Vagina (tissue), 2 donors: ENCODE measurements around the gene SPOP.

Experiments used
- CTCF ChIP-seq, 3 experiments: fragments of 450-650 bp in 2 of 3; fragments of 200-600 bp in 1 of 3; sonication (generic) in 1 of 3; IDR thresholded peaks; one replicate each; pipeline ENCODE4 v1.5.1; 2017 to 2019; ENCODE audit warnings: antibody characterized with exemption in 3 of 3, mild to moderate bottlenecking in 2 of 3, moderate library complexity in 2 of 3
- POLR2A ChIP-seq, 2 donors: fragments of 450-650 bp; IDR thresholded peaks; one replicate each; pipeline ENCODE4 v1.6.1; 2017; ENCODE audit warnings: antibody characterized with exemption in 2 of 2, mild to moderate bottlenecking in 2 of 2, moderate library complexity in 2 of 2

- TF ChIP-seq POLR2A (IDR thresholded peaks at IDR 0.05) (no peak), CTCF (IDR thresholded peaks at IDR 0.05) (no peak)
Measured at GRCh38 chr17:49566668-49567071, 111.2 kb downstream of the SPOP start.
